Measurements from ENCODE around the gene NUDT3.

The NUDT3 gene

GRCh38 chr6:34237722-34238584 is 154.5 kb downstream of the NUDT3 start:
- Mint-ChIP-seq H3K4me1 (ENCODE audit: low read depth) (peaks cover 55% of the 10 kb centered on the region), H3K36me3 (ENCODE audit: low read depth) (peaks cover 30% of the 10 kb centered on the region), H3K9me3 (no peaks in the 10 kb centered on the region), H3K4me3 (peak overlapping the region; percentile 76), H3K27me3 (no peaks in the 10 kb centered on the region), H3K27ac (peak overlapping the region; percentile 65)
- intact Hi-C loops (cut with micrococcal nuclease): no loop called here

- Mint-ChIP-seq H3K27me3 (no peaks in the 10 kb centered on the region), H3K4me3 (peak overlapping the region; percentile 78), H3K36me3 (ENCODE audit: low read depth) (peaks cover 24% of the 10 kb centered on the region), H3K9me3 (no peaks in the 10 kb centered on the region), H3K4me1 (ENCODE audit: low read depth) (peaks cover 49% of the 10 kb centered on the region), H3K27ac (peak overlapping the region; percentile 89)
- intact Hi-C loops (cut with micrococcal nuclease): no loop called here
Observed at GRCh38 chr6:34237316-34237721, 155.2 kb downstream of the NUDT3 start.

GRCh38 chr6:34236443-34237315 is 155.8 kb downstream of the NUDT3 start, which contains the start of gene HMGA1:
Gene HMGA1 (plus strand): TSS chr6:34236873. CDS start chr6:34240781, 3,908 bp downstream.
- H3K4me1 Mint-ChIP-seq (ENCODE audit: low read depth): peaks cover 48% of the 10 kb centered on the region
- H3K9me3 Mint-ChIP-seq: no peaks in the 10 kb centered on the region
- peaks cover 18% of the 10 kb centered on the region for H3K36me3 Mint-ChIP-seq (ENCODE audit: low read depth)
- peak within 1 kb of the TSS; percentile 78 for H3K4me3 Mint-ChIP-seq
- H3K27me3 Mint-ChIP-seq: no peaks in the 10 kb centered on the region
- H3K27ac Mint-ChIP-seq: peak within 1 kb of the TSS; percentile 89
- intact Hi-C loops (cut with micrococcal nuclease): no loop called here

- H3K36me3 Mint-ChIP-seq (ENCODE audit: low read depth): peaks cover 12% of the 10 kb centered on the region
- H3K27me3 Mint-ChIP-seq: no peaks in the 10 kb centered on the region
- peak overlapping the region; percentile 89 for H3K27ac Mint-ChIP-seq
- H3K9me3 Mint-ChIP-seq: no peaks in the 10 kb centered on the region
- intact Hi-C loops (cut with micrococcal nuclease): no loop called here
- H3K4me3 Mint-ChIP-seq: peak overlapping the region; percentile 78
- peaks cover 45% of the 10 kb centered on the region for H3K4me1 Mint-ChIP-seq (ENCODE audit: low read depth)
Observed at GRCh38 chr6:34236131-34236442, 156.4 kb downstream of the NUDT3 start.

GRCh38 chr6:34235307-34236130 is 156.9 kb downstream of the NUDT3 start:
- Mint-ChIP-seq H3K4me3 (peak overlapping the region; percentile 78), H3K27ac (peak overlapping the region; percentile 89), H3K36me3 (ENCODE audit: low read depth) (peaks cover 6% of the 10 kb centered on the region), H3K9me3 (no peaks in the 10 kb centered on the region), H3K4me1 (ENCODE audit: low read depth) (peaks cover 47% of the 10 kb centered on the region), H3K27me3 (peaks cover 1% of the 10 kb centered on the region)
- intact Hi-C loops (cut with micrococcal nuclease): no loop called here

- H3K4me3 Mint-ChIP-seq: no peak overlapping the region
- peaks cover 1% of the 10 kb centered on the region for H3K27me3 Mint-ChIP-seq
- H3K9me3 Mint-ChIP-seq: no peaks in the 10 kb centered on the region
- no peak overlapping the region for H3K27ac Mint-ChIP-seq
- peaks cover 42% of the 10 kb centered on the region for H3K4me1 Mint-ChIP-seq (ENCODE audit: low read depth)
- intact Hi-C loops (cut with micrococcal nuclease): no loop called here
- no peaks in the 10 kb centered on the region for H3K36me3 Mint-ChIP-seq (ENCODE audit: low read depth)
Observed at GRCh38 chr6:34234667-34235306, 157.7 kb downstream of the NUDT3 start.

- Mint-ChIP-seq H3K27ac (peak overlapping the region; percentile 12), H3K27me3 (peaks cover 1% of the 10 kb centered on the region), H3K4me1 (ENCODE audit: low read depth) (peaks cover 41% of the 10 kb centered on the region), H3K9me3 (no peaks in the 10 kb centered on the region), H3K4me3 (no peak overlapping the region), H3K36me3 (ENCODE audit: low read depth) (no peaks in the 10 kb centered on the region)
- intact Hi-C loops (cut with micrococcal nuclease): no loop called here
Observed at GRCh38 chr6:34233867-34234266, 158.6 kb downstream of the NUDT3 start.

- peaks cover 1% of the 10 kb centered on the region for H3K27me3 Mint-ChIP-seq
- intact Hi-C loops (cut with micrococcal nuclease): no loop called here
- H3K27ac Mint-ChIP-seq: peak overlapping the region; percentile 5
- H3K4me1 Mint-ChIP-seq (ENCODE audit: low read depth): peaks cover 40% of the 10 kb centered on the region
- H3K9me3 Mint-ChIP-seq: no peaks in the 10 kb centered on the region
- H3K4me3 Mint-ChIP-seq: no peak overlapping the region
- no peaks in the 10 kb centered on the region for H3K36me3 Mint-ChIP-seq (ENCODE audit: low read depth)
Observed at GRCh38 chr6:34232901-34233300, 159.6 kb downstream of the NUDT3 start.

- no peaks in the 10 kb centered on the region for H3K9me3 Mint-ChIP-seq
- H3K4me3 Mint-ChIP-seq: no peak overlapping the region
Observed at GRCh38 chr6:34231566-34232336, 160.7 kb downstream of the NUDT3 start.

GRCh38 chr6:34230653-34231371 is 161.7 kb downstream of the NUDT3 start:
- H3K27me3 Mint-ChIP-seq: peaks cover 1% of the 10 kb centered on the region
- no peak overlapping the region for H3K4me3 Mint-ChIP-seq
- intact Hi-C loops (cut with micrococcal nuclease): no loop called here
- no peaks in the 10 kb centered on the region for H3K36me3 Mint-ChIP-seq (ENCODE audit: low read depth)
- no peak overlapping the region for H3K27ac Mint-ChIP-seq
- no peaks in the 10 kb centered on the region for H3K9me3 Mint-ChIP-seq
- peaks cover 50% of the 10 kb centered on the region for H3K4me1 Mint-ChIP-seq (ENCODE audit: low read depth)

More at GRCh38 chr6:34231566-34232336, 160.7 kb downstream of the NUDT3 start:
- Mint-ChIP-seq H3K27me3 (peaks cover 1% of the 10 kb centered on the region), H3K27ac (no peak overlapping the region), H3K36me3 (ENCODE audit: low read depth) (no peaks in the 10 kb centered on the region), H3K4me1 (ENCODE audit: low read depth) (peaks cover 51% of the 10 kb centered on the region)
- intact Hi-C loops (cut with micrococcal nuclease): no loop called here

GRCh38 chr6:34229877-34230276 is 162.6 kb downstream of the NUDT3 start:
- H3K4me1 Mint-ChIP-seq (ENCODE audit: low read depth): peaks cover 47% of the 10 kb centered on the region

More at GRCh38 chr6:34229877-34230276, 162.6 kb downstream of the NUDT3 start:
- H3K4me3 Mint-ChIP-seq: no peak overlapping the region
- no peak overlapping the region for H3K27ac Mint-ChIP-seq
- no peaks in the 10 kb centered on the region for H3K36me3 Mint-ChIP-seq (ENCODE audit: low read depth)
- intact Hi-C loops (cut with micrococcal nuclease): no loop called here
- H3K9me3 Mint-ChIP-seq: no peaks in the 10 kb centered on the region
- peaks cover 1% of the 10 kb centered on the region for H3K27me3 Mint-ChIP-seq

Measured in dendritic cell treated with granulocyte-macrophage colony-stimulating factor and Interleukin-4, amounts not matched to agents 40 ng/mL and 50 ng/mL, for 4 days (primary cell).